Spleen (tissue), 11 donors: ENCODE measurements around the gene DEF6. TPM values are rescaled to one million over a fixed set of nuclear protein-coding genes. Genes with fewer than 3 reads are reported as not detected.
"Not testable (repeated sequence)": the region's sequence is repeated elsewhere in the genome, so short reads cannot be mapped to it uniquely, and the experiment has no call there.

Experiments used
- DNase-seq: peaks from one replicate; pipeline ENCODE4 v3.0.0-alpha.2; 2020
- H3K27ac ChIP-seq, 8 donors: fragments of 200-600 bp; sonication (generic) in 7 of 8; 1 replicate in 4 of 8; 2 replicates in 4 of 8; pipeline versions ENCODE4 v1.5.0 to v1.8.0; 2016 to 2021; ENCODE audit warnings: inconsistent platforms in 4 of 8, mild to moderate bottlenecking in 4 of 8, moderate library complexity in 1 of 8
- H3K27me3 ChIP-seq, 7 donors: fragments of 200-600 bp; sonication (generic) in 6 of 7; replicated peaks in 1 of 7; 1 replicate in 4 of 7; 2 replicates in 3 of 7; pipeline versions ENCODE4 v1.5.0 to v1.8.0; 2016 to 2021; ENCODE audit warnings: inconsistent platforms in 3 of 7, mild to moderate bottlenecking in 1 of 7
- H3K36me3 ChIP-seq, 6 donors: fragments of 200-600 bp; sonication (generic) in 5 of 6; 1 replicate in 4 of 6; 2 replicates in 2 of 6; pipeline versions ENCODE4 v1.5.0 to v1.8.0; 2016 to 2021; ENCODE audit warnings: inconsistent platforms in 2 of 6
- H3K4me1 ChIP-seq, 6 donors: fragments of 200-600 bp; sonication (generic) in 5 of 6; 1 replicate in 3 of 6; 2 replicates in 3 of 6; pipeline versions ENCODE4 v1.5.0 to v1.8.0; 2016 to 2021; ENCODE audit warnings: inconsistent platforms in 3 of 6
- H3K4me3 ChIP-seq, 8 donors: fragments of 200-600 bp; sonication (generic) in 7 of 8; 1 replicate in 4 of 8; 2 replicates in 4 of 8; pipeline versions ENCODE4 v1.5.0 to v1.8.0; 2016 to 2021; ENCODE audit warnings: inconsistent platforms in 4 of 8, mild to moderate bottlenecking in 4 of 8, moderate library complexity in 2 of 8
- H3K9me3 ChIP-seq, 8 donors: fragments of 200-600 bp; sonication (generic) in 7 of 8; 1 replicate in 4 of 8; 2 replicates in 4 of 8; pipeline versions ENCODE4 v1.5.0 to v1.8.0; 2016 to 2021; ENCODE audit warnings: inconsistent platforms in 4 of 8
- CTCF ChIP-seq, 11 experiments: fragments of 200-600 bp in 7 of 11; fragments of 450-650 bp in 4 of 11; sonication (generic) in 4 of 11; IDR thresholded peaks in 8 of 11; conservative IDR thresholded peaks in 3 of 11; 1 replicate in 7 of 11; 2 replicates in 4 of 11; pipeline versions ENCODE4 v1.4.0 to v1.8.0; 2016 to 2021; ENCODE audit warnings: antibody characterized with exemption in 11 of 11, inconsistent platforms in 4 of 11, mild to moderate bottlenecking in 1 of 11
- POLR2A ChIP-seq, 3 donors: fragments of 450-650 bp; IDR thresholded peaks; one replicate each; pipeline ENCODE4 v1.5.1; 2017; ENCODE audit warnings: antibody characterized with exemption in 3 of 3, mild to moderate bottlenecking in 1 of 3
- POLR2AphosphoS5 ChIP-seq, 3 donors: sonication (generic); formaldehyde crosslinking; IDR thresholded peaks; one replicate each; pipeline ENCODE4 v1.5.1; 2017; ENCODE audit warnings: antibody characterized with exemption in 3 of 3
- WGBS, 5 donors: extraction: QIAGEN DNeasy Blood & Tissue Kit in 3 of 5; methylation state at CpG; one replicate each; pipeline versions ENCODE4 v1.1.5 to v1.1.7; 2013 to 2018; 5-methylcytosine and 5-hydroxymethylcytosine counted together
- intact Hi-C: fragments of 100-400 bp; cut with DNase I; formaldehyde crosslinking; loops from one replicate; pipeline ENCODE4 v1.15.0; 2023; ENCODE audit warnings: low total_unique reads
- polyA plus RNA-seq, 3 donors: library from polyadenylated mRNA; stranded (reverse); fragments of 200-250 nt; gene quantifications; one replicate each; pipeline ENCODE4 v1.2.1, GENCODE V29; 2013
- total RNA-seq, 7 donors: library from RNA; depleted of rRNA in 3 of 7; stranded (reverse); fragments of >200 nt in 3 of 7; fragmentation: NEBNext Ultra II Directional in 4 of 7; extraction: Animal tissue kit (Norgen Biotek cat#: 25700) in 4 of 7; gene quantifications; one replicate each; pipeline versions ENCODE4 v1.1.0 to v1.2.1, GENCODE V29; 2016 to 2021
- donor health status: healthy with polysubstance abuse.
- donor health status: DM: no; HTN: no; CAD: no; lungs with moderate emphysema.
- donor health status: DM: no; HTN: no; CAD: no.
- donor health status: Bipolar disorder and iron deficiency.
- donor health status: healthy.
- donor health status: DM: no; HTN: no; CAD: no.
- donor health status: DM: yes; HTN: yes; CAD: no.

Gene DEF6
- total and polyA plus RNA-seq, 10 donors: 57.9 to 132 (median 73.2) TPM

- TF ChIP-seq CTCF (IDR thresholded peaks at IDR 0.05 in 8 of 11, conservative IDR thresholded peaks at IDR 0.05 in 3 of 11) (no peak), POLR2AphosphoS5 (IDR thresholded peaks at IDR 0.05) (no peak), POLR2A (IDR thresholded peaks at IDR 0.05) (no peak)
- intact Hi-C loops: no loop called here
- Histone ChIP-seq H3K36me3 (peaks cover 0 to 11% (median under 1%) of the 10 kb centered on the region in 6 donors), H3K27me3 (no peaks in the 10 kb centered on the region), H3K4me1 (peaks cover 0 to 19% (median 13%) of the 10 kb centered on the region in 6 donors), H3K27ac (no peak overlapping the region), H3K9me3 (peaks cover 0 to 3% (median 0%) of the 10 kb centered on the region in 8 donors), H3K4me3 (no peak overlapping the region)
- DNase-seq: no peak
- 94 to 97% (median 95%) methylated on average over 9 of the region's 9 CpGs for WGBS, 5 donors
Observed at GRCh38 chr6:35330541-35331119, 33.0 kb downstream of the DEF6 start.

- H3K36me3 ChIP-seq, H3K4me3 ChIP-seq, H3K27me3 ChIP-seq, H3K9me3 ChIP-seq, intact Hi-C loops: not testable (repeated sequence)
- 66 to 81% (median 77%) methylated on average over 6 to 9 of the region's 9 CpGs for WGBS, 5 donors
- peak; percentile 79 for DNase-seq
- TF ChIP-seq POLR2AphosphoS5 (IDR thresholded peaks at IDR 0.05) (peak in 1 of 3 donors; percentile 41), CTCF (IDR thresholded peaks at IDR 0.05 in 8 of 11, conservative IDR thresholded peaks at IDR 0.05 in 3 of 11) (peak in 3 of 11 experiments; percentile 10 to 22 (median 16))
- H3K4me1 ChIP-seq: peaks cover 0 to 13% (median 8%) of the 10 kb centered on the region in 6 donors
- peak overlapping the region in 1 of 8 donors; percentile 9 for H3K27ac ChIP-seq
Observed at GRCh38 chr6:35332074-35332887, 34.7 kb downstream of the DEF6 start.

- Histone ChIP-seq H3K4me3 (no peak overlapping the region), H3K9me3 (no peaks in the 10 kb centered on the region), H3K4me1 (peaks cover 17 to 46% (median 42%) of the 10 kb centered on the region in 6 donors), H3K27ac (no peak overlapping the region), H3K36me3 (peaks cover 0 to 17% (median 7%) of the 10 kb centered on the region in 6 donors), H3K27me3 (no peaks in the 10 kb centered on the region)
- 80 to 92% (median 82%) methylated on average over 13 of the region's 13 CpGs for WGBS, 5 donors
- DNase-seq: no peak
- intact Hi-C loops: loop anchor here (5.0 kb wide), 2 partner anchors 111 to 126 kb away; partner anchors contain the start of genes FANCE and RPL10A
- TF ChIP-seq POLR2A (IDR thresholded peaks at IDR 0.05): no peak
- TF ChIP-seq CTCF (IDR thresholded peaks at IDR 0.05 in 8 of 11, conservative IDR thresholded peaks at IDR 0.05 in 3 of 11): no peak
- TF ChIP-seq POLR2AphosphoS5 (IDR thresholded peaks at IDR 0.05): no peak
Observed at GRCh38 chr6:35341557-35341956, 43.9 kb downstream of the DEF6 start.
